Measurements from ENCODE around the gene GGCT.

GGCT gene

DNA sequence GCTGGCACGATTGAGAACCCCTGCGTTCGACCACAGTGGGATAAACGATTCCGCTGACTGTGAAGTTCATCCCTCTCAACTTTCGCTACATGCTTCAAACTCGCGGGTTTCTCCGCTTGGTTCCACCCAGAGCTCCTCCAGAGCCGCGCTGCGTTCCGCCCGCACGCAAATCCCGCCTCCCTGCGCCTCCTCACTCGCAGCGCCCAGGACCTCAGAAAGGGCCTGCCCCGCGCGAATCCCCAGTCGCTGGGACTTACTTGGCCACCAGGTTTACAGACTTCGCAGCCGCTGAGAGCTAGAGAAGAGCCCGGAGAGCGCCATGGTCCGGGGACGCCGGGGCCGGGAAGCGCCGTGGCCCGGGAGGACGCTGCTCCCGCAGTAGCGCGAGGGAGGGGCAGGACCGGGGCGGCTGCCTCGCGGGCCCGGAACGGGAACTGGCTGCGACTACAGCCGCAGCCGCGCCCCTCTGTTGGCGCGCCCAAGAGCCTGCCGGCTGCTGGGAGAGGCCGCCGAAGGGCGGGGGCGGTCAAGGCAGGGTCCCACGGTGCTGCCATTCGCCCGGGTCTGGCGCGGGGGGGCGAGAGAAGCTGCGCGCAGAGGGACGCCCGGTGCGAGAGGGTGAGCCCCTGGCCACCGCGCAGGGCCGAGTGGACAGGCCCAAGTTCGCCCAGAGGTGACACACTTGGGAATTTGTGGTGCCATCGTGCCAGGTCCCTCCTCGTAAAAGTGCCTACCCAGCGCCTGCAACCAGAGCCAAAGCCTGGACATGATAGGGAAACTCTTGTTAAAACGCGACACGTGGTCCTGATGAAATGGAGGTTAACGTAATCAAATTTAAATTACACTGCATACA, 26.1 kb downstream of the GGCT start, which contains the start of gene NOD1:
Gene NOD1, minus strand, starts transcription at position 436 of the 853 bp plus-strand sequence. CDS start 21,863 bp downstream, outside the sequence.
- peak; percentile 86 for ATAC-seq
- H3K27me3 Mint-ChIP-seq, result no peaks in the 10 kb centered on the region
- peaks cover 57% of the 10 kb centered on the region for H3K4me1 Mint-ChIP-seq
- H3K4me3 Mint-ChIP-seq, result peak within 1 kb of the TSS; percentile 89
- H3K27ac Mint-ChIP-seq, result peak within 1 kb of the TSS; percentile 86
- no peaks in the 10 kb centered on the region for H3K9me3 Mint-ChIP-seq
- peaks cover 13% of the 10 kb centered on the region for H3K36me3 Mint-ChIP-seq (ENCODE audit: low read depth)
- DNase-seq, result peak; percentile 74

DNA sequence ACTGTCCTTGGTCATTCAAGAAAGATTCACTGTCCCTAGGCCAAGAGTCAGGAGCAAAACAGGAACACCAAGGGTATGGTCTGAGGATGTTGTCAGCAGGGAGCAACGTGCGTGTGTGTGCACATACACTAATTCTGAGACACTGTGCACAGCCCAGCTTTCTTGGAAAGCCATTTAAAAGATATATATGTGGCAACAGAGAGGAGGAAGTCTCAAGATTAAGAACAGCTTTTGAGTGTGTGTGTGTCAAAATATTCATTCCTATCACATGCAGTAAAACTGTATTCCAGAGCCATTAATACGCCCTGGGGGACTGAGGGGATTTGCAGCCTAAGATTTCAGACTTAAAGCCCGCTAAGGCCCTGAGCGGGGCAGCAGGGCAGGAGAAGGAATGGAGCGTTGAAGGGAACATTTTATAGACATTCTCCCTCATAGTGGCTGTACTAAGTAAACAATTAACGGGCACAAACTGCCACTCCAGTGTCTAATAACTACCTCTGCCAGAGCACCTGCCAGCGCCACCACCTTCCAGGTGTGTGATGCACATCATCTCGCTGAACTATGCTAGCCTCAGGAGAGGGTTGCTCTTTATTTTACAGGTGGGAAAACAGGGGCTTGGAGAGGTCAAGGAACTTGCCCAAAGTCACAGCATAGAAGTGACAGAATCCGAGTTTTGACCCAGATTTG, 28.0 kb downstream of the GGCT start:
- Mint-ChIP-seq H3K4me3 (no peak overlapping the region), H3K27me3 (no peaks in the 10 kb centered on the region), H3K36me3 (ENCODE audit: low read depth) (peaks cover 13% of the 10 kb centered on the region), H3K27ac (peak overlapping the region; percentile 34), H3K9me3 (peaks cover 4% of the 10 kb centered on the region), H3K4me1 (peaks cover 77% of the 10 kb centered on the region)
- ATAC-seq, result no peak
- no peak for DNase-seq

DNA sequence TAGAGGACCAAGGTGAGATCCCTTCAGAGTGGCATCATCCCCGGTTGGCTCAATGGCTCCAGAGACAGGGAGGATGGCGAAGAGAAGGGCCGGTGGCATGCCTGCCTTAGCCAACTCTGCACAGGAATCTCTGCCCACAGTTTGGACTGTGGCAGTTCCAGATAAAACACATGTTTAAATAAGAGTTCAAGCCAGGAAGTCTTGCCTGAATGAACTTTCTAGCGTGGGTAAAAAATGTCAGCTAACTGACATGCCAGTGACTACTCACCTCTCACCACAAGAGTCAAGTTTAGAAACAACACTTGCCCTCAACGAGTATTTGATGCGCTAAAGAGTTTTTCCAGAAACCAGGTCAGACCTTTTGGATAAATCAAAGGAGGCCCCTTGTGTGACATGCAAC, 29.0 kb downstream of the GGCT start:
- peaks cover 87% of the 10 kb centered on the region for H3K4me1 Mint-ChIP-seq
- ATAC-seq (peak; percentile 15), DNase-seq (no peak)
- no peaks in the 10 kb centered on the region for H3K27me3 Mint-ChIP-seq
- peaks cover 13% of the 10 kb centered on the region for H3K36me3 Mint-ChIP-seq (ENCODE audit: low read depth)
- H3K4me3 Mint-ChIP-seq, result peak overlapping the region; percentile 15
- peaks cover 4% of the 10 kb centered on the region for H3K9me3 Mint-ChIP-seq
- peak overlapping the region; percentile 14 for H3K27ac Mint-ChIP-seq

DNA sequence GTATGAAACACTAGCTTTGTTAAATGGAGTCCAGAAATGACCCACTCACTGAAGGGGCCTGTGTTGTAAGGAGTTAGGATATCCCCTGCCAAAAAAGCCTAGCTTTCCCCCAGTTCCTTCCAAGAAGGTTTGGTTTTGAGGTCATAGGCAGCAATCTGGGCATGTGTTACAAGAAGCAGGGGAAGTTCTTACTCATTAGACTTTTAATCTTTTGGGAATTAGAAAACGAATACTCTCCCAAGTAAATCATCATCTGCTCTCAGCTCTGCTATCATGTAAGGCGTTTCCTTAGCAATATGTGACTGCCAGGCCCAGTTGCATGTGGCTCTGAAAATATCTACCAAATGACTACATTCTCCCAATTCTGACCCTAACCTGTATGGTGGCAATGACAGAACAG, 29.7 kb downstream of the GGCT start:
- Mint-ChIP-seq H3K27me3 (no peaks in the 10 kb centered on the region), H3K36me3 (ENCODE audit: low read depth) (peaks cover 13% of the 10 kb centered on the region), H3K27ac (peak overlapping the region; percentile 17), H3K4me3 (no peak overlapping the region), H3K9me3 (peaks cover 4% of the 10 kb centered on the region), H3K4me1 (peaks cover 88% of the 10 kb centered on the region)
- DNase-seq, result no peak
- no peak for ATAC-seq

DNA sequence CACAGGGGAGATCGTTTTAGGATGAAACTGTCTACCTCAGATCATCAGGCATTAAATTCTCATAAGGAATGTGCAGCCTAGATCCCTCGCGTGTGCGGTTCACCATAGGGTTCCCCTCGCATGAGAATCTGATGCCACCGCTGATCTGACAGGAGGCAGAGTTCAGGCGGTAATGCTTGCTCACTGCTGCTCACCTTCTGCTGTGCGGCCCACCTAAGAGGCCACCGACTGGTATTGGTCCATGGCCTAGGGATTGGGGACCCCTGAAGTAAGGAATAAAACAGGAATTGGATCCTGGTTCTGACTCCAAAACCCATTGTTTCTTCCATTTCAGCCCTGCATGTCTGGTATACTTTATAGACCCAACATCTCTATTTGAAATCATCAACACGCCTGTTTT, 30.1 kb downstream of the GGCT start:
- no peaks in the 10 kb centered on the region for H3K27me3 Mint-ChIP-seq
- peaks cover 13% of the 10 kb centered on the region for H3K36me3 Mint-ChIP-seq (ENCODE audit: low read depth)
- ATAC-seq, result no peak
- DNase-seq, result no peak
- H3K9me3 Mint-ChIP-seq, result peaks cover 4% of the 10 kb centered on the region
- H3K27ac Mint-ChIP-seq, result peak overlapping the region; percentile 32
- H3K4me3 Mint-ChIP-seq, result no peak overlapping the region
- H3K4me1 Mint-ChIP-seq, result peaks cover 85% of the 10 kb centered on the region

DNA sequence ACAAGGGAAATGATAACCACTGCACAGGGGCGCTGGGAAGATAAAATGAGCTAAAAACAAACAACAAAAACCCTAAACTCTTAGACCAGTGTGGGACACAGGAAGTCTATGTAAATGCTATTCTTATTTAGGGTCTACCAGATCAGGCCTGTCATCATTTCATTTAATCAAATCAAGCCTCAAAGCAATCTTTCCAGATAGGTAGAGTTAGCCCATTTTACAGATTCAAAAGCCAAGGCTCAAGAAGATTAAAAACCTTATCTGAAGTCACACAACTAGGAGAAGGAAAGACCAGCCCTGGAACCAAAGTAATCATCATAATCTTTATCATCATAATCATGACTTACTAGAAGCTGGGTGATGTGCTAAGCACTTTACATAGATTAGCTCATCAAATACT, 30.7 kb downstream of the GGCT start:
- H3K36me3 Mint-ChIP-seq (ENCODE audit: low read depth), result peaks cover 13% of the 10 kb centered on the region
- no peaks in the 10 kb centered on the region for H3K27me3 Mint-ChIP-seq
- H3K4me3 Mint-ChIP-seq, result no peak overlapping the region
- DNase-seq (no peak), ATAC-seq (no peak)
- peaks cover 4% of the 10 kb centered on the region for H3K9me3 Mint-ChIP-seq
- peaks cover 86% of the 10 kb centered on the region for H3K4me1 Mint-ChIP-seq
- peak overlapping the region; percentile 32 for H3K27ac Mint-ChIP-seq

DNA sequence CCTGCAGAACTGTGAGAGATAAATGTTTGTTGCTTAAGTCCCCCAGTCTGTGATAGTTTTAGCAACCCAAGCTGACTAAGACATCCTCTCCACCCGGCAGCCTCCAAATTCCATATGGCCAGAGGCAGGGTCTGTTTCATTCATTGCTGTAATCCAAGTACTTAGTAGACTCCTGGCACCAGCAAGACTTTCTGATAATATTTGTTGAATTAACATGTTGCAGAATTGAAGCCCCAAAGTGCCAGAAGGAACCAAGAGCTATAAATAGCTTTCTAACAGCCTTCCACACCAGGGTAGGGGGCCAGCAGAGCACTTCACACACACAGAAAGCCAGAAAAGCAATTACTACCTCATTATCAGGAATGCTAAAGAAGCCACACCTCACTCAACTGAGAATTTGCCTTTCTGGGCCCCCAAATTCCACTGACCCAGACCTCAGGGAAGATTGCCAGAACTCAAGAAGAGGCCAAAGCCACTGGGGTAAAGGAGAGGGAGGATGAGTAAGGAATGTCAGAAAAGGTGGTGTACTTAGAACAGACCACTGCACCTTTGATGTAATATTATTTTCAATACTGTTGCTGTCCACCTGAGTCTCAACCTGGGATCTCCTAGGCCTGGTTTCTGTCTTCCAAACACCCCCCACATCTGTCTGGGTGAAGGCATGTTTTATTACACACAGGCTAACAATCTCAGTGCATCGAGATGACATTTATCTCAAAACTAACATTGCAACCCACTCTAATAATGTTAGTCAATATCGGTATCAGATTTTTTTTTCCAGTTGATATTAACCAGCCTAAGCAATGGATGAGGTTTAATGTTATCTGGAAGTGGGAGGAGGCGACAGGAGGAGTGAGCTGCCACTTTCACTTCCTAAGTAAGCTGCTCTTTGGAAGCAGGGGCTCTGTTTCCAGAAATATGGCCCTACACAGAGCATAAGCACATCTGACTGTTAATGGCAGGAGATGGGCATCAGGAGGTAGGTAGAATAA, 31.5 kb downstream of the GGCT start:
- no peak for DNase-seq
- peaks cover 94% of the 10 kb centered on the region for H3K4me1 Mint-ChIP-seq
- ATAC-seq, result no peak
- H3K27me3 Mint-ChIP-seq, result no peaks in the 10 kb centered on the region
- H3K9me3 Mint-ChIP-seq, result peaks cover 4% of the 10 kb centered on the region
- H3K27ac Mint-ChIP-seq, result no peak overlapping the region
- H3K4me3 Mint-ChIP-seq, result no peak overlapping the region
- peaks cover 13% of the 10 kb centered on the region for H3K36me3 Mint-ChIP-seq (ENCODE audit: low read depth)

DNA sequence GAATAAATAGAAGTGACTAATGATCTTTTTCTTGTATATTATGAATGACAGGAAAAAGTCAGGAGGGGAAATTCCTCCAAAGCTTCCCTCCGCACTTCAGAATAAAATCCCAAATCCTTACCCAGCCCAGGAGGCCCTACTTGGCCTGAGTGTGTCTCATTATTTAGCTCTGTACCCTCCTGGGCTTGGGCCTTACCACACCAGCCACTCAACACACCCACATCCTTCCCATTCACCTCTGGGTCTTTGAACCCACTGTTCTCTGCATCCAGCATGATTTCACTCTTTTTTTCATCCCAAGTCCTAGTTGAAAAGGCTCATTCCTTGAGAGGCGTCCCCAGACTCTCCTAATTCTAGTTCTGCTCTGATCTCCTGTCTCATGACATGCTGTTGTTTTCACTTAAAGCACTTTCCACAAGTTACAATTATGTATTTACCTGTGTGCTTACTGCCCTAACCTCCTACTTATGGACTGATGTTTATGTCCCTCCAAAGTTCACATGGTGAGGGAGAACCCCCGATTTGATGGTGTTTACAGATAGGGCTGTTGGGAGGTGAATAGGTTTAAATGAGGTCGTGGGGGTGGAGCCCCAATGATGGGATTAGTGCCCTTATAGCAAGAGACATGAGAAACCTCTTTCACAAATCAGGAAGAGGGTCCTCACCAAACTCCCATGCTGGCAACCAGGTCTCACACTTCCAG, 32.4 kb downstream of the GGCT start:
- Mint-ChIP-seq H3K36me3 (ENCODE audit: low read depth) (peaks cover 13% of the 10 kb centered on the region), H3K27me3 (no peaks in the 10 kb centered on the region), H3K4me3 (no peak overlapping the region), H3K27ac (peak overlapping the region; percentile 68), H3K4me1 (peaks cover 93% of the 10 kb centered on the region), H3K9me3 (peaks cover 4% of the 10 kb centered on the region)
- ATAC-seq, result no peak
- DNase-seq, result no peak

DNA sequence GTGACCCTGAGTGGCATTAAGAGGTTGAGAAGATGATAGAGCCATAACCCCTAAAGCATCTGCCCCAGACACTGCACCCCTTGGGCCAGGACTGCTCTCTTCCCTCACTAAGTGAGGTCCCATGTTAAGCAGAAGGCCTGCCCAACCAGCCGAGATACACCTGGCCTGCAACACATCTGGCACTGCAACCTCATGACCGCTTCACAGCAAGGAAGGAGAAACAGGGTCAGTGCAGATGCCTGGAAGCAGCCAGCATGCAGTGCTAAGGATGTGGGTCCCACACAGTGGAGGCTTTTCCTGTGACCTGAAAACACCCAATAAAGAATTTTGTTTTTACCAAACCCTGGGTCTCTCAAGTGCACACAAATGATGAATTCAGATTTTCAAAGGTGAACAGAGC, 33.4 kb downstream of the GGCT start:
- peaks cover 92% of the 10 kb centered on the region for H3K4me1 Mint-ChIP-seq

DNA sequence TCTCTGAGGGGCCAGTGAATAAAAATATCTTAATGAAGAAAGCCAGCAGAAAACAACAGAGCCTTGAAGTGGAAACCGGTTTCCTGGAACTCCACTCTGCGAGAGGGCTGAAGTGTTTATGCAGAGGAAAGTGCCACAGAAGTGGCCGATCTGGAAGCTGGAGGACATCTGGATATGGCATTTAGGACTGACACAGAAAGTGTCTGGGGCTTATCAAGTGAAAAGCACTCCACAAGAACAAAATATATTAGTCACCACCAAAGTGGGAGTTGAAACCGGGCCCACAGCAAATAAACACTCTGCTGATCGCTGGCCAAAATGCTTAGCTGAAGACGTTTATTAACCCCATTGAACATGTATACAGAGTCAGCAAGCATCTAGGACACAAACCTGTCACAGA, 33.9 kb downstream of the GGCT start:
- no peaks in the 10 kb centered on the region for H3K27me3 Mint-ChIP-seq
- peak overlapping the region; percentile 26 for H3K27ac Mint-ChIP-seq
- H3K4me1 Mint-ChIP-seq, result peaks cover 92% of the 10 kb centered on the region
- DNase-seq, result no peak
- peaks cover 9% of the 10 kb centered on the region for H3K36me3 Mint-ChIP-seq (ENCODE audit: low read depth)
- H3K4me3 Mint-ChIP-seq, result no peak overlapping the region
- peaks cover 4% of the 10 kb centered on the region for H3K9me3 Mint-ChIP-seq
- no peak for ATAC-seq

More for the DNA sequence above, 33.4 kb downstream of the GGCT start:
- DNase-seq, result no peak
- H3K27ac Mint-ChIP-seq, result peak overlapping the region; percentile 26
- peaks cover 4% of the 10 kb centered on the region for H3K9me3 Mint-ChIP-seq
- ATAC-seq, result no peak
- H3K36me3 Mint-ChIP-seq (ENCODE audit: low read depth), result peaks cover 12% of the 10 kb centered on the region
- no peaks in the 10 kb centered on the region for H3K27me3 Mint-ChIP-seq
- H3K4me3 Mint-ChIP-seq, result no peak overlapping the region

DNA sequence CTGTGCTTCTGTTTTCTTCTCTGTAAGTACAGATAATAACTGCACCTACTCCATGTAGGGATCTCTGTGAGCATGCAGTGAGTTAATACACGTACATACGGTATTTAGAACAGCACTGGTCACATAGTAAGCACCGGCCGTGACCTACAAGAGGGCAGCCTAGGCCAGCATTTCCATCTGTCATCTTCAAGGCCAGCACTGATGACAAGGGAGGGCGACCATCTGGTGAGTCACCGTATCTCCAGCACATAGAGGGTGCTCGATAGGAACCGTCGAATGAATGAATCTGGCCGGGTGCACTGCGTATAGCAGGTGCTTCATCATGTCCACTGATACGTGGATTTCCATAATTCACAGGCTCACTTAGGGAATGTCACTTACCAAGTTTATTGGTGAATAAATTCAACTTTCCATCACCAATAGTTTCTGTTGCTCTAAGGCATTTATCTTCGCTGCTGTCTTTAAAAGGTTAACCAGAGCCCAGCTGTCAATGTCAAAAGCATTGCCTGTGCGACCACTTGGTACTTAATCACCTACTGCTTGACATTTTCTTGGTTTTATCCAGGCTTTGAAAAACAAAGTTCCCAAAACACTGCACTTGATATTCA, 34.4 kb downstream of the GGCT start:
- peak overlapping the region; percentile 26 for H3K27ac Mint-ChIP-seq
- peaks cover 9% of the 10 kb centered on the region for H3K36me3 Mint-ChIP-seq (ENCODE audit: low read depth)

DNA sequence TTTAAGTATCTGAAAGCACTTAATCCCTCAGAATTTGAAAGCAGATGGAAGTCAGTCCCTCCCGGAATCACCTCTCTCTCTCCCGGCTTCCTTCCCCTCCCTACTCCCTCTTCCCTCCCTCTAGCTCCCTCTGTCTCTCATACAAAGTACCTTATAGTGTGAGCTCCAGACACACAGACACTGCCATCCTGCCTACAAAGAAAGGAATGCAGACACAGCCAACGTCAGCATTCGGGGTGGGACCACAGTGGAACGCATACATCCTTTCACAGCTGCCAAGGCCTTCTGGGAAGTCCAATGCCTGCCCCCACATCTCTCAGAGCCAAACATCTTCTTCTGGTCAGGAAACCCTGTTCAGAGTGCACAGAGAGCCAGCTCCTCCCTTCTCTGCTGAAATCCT, 35.3 kb downstream of the GGCT start:
- H3K36me3 Mint-ChIP-seq (ENCODE audit: low read depth), result peaks cover 4% of the 10 kb centered on the region
- H3K4me3 Mint-ChIP-seq, result no peak overlapping the region
- H3K4me1 Mint-ChIP-seq, result peaks cover 92% of the 10 kb centered on the region
- no peak for ATAC-seq
- no peaks in the 10 kb centered on the region for H3K27me3 Mint-ChIP-seq
- DNase-seq, result no peak
- H3K9me3 Mint-ChIP-seq, result peaks cover 4% of the 10 kb centered on the region
- H3K27ac Mint-ChIP-seq, result no peak overlapping the region

More for the DNA sequence above, 34.4 kb downstream of the GGCT start:
- DNase-seq (no peak), ATAC-seq (no peak)
- Mint-ChIP-seq H3K9me3 (peaks cover 4% of the 10 kb centered on the region), H3K4me1 (peaks cover 91% of the 10 kb centered on the region), H3K4me3 (no peak overlapping the region), H3K27me3 (no peaks in the 10 kb centered on the region)

DNA sequence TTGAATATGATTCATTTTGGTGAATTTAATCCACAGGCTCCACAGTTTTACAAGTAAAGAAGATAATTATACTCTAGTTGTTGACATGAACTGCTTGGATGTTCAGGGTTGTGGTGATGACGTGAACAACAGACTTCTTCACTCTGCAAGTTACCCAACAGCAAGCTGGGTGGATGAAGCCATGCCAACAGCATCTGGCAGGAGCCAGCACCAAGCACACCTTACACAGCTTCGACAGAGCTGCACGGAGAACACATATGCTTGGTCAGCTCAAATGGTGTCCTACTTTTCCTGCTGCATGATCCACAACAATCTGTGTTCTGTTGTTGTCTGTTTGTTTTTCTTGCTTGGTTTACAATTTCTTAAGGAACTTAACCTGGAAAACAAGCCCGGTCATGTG, 35.8 kb downstream of the GGCT start:
- H3K36me3 Mint-ChIP-seq (ENCODE audit: low read depth), result peaks cover under 1% of the 10 kb centered on the region
- no peak for DNase-seq
- peaks cover 4% of the 10 kb centered on the region for H3K9me3 Mint-ChIP-seq
- no peak for ATAC-seq
- H3K27me3 Mint-ChIP-seq, result no peaks in the 10 kb centered on the region
- peaks cover 88% of the 10 kb centered on the region for H3K4me1 Mint-ChIP-seq
- H3K4me3 Mint-ChIP-seq, result no peak overlapping the region
- H3K27ac Mint-ChIP-seq, result no peak overlapping the region
